ENCODE results near the gene ATP6V0A1. TPM values are rescaled to one million over a fixed set of nuclear protein-coding genes. Genes with fewer than 3 reads are reported as not detected.

Gene ATP6V0A1
- total RNA-seq, 5 donors from 2014 or later (not counting 1 experiment from before 2014, with no cell fraction given), result 11.1 to 18.0 (median 14.9) TPM

DNA sequence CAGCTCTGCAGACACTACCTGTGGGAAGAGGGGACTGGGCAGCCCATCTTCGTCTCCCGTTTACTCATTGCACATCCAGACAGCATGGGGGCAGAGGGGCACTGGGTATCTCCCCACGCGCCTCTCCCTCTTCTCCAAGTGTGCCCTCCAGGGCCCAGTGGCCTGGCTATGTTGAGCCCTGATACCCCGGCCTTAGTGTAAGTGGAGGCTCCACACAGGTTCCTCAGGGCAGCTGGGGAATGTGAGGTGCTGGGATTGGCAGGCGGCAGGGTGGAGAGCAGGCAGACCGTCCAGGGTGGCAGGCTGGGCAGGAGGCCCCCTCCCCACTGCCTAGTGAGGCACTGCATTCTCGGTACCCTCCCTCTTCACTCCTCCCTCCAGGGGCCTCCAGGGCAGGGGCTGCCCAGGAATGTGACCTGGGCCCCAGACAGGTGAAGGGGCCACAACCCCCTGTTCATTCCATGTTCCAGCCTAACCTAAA lies 64.2 kb downstream of the ATP6V0A1 start:
- no peaks in the 10 kb centered on the region for H3K9me3 Mint-ChIP-seq
- no peak overlapping the region for H3K4me3 Mint-ChIP-seq
- no peak for DNase-seq
- H3K27me3 Mint-ChIP-seq, result no peaks in the 10 kb centered on the region
- H3K9me3 ChIP-seq, result no peaks in the 10 kb centered on the region
- H3K4me3 ChIP-seq (ENCODE audit: control insufficient read depth in 1 of 2, extremely low read depth in 1 of 2, low read length in 1 of 2), result no peak overlapping the region
- H3K36me3 Mint-ChIP-seq, result peaks cover 16% of the 10 kb centered on the region
- H3K4me1 Mint-ChIP-seq, result peaks cover 5 to 8% (median 7%) of the 10 kb centered on the region in 3 donors
- no peak overlapping the region for H3K27ac ChIP-seq (ENCODE audit: low read length)
- peaks cover 0 to 23% of the 10 kb centered on the region in 2 experiments for H3K27me3 ChIP-seq (replicated peaks in 1 of 2; ENCODE audit: control insufficient read depth in 2 of 2, extremely low read depth in 1 of 2, insufficient read depth in 2 of 2, low read length in 1 of 2)
- CTCF ChIA-PET, result no interaction called here
- H3K4me1 ChIP-seq (ENCODE audit: control insufficient read depth in 1 of 2, extremely low read depth in 1 of 2, insufficient read depth in 2 of 2, low read length in 2 of 2), result peaks cover 0 to 16% of the 10 kb centered on the region in 2 experiments
- no peak overlapping the region for H3K27ac Mint-ChIP-seq
- 96% methylated on average over 4 of the region's 8 CpGs for WGBS (ENCODE audit: insufficient coverage)
- no peaks in the 10 kb centered on the region for H3K36me3 ChIP-seq (ENCODE audit: control insufficient read depth in 2 of 2, extremely low read depth in 1 of 2, insufficient read depth in 1 of 2, low read length in 1 of 2)
- POLR2A ChIA-PET, result no interaction called here
- no peak for ATAC-seq (replicated peaks in 1 of 4)

GRCh38 chr17:42525221-42525620 lies 66.5 kb downstream of the ATP6V0A1 start:
- ATAC-seq (replicated peaks in 1 of 4), result no peak
- peaks cover 0 to 23% of the 10 kb centered on the region in 2 experiments for H3K27me3 ChIP-seq (replicated peaks in 1 of 2; ENCODE audit: control insufficient read depth in 2 of 2, extremely low read depth in 1 of 2, insufficient read depth in 2 of 2, low read length in 1 of 2)
- DNase-seq, result no peak
- ChIA-PET CTCF (no interaction called here), POLR2A (interaction anchor here in 1 of 2 donors (0.6 kb wide), 1 partner anchor 205 kb away, joined by 9 read pairs; no protein-coding TSS in a partner anchor)
- no peaks in the 10 kb centered on the region for H3K36me3 ChIP-seq (ENCODE audit: control insufficient read depth in 2 of 2, extremely low read depth in 1 of 2, insufficient read depth in 1 of 2, low read length in 1 of 2)
- H3K27me3 Mint-ChIP-seq, result no peaks in the 10 kb centered on the region
- H3K4me3 Mint-ChIP-seq, result no peak overlapping the region
- H3K9me3 ChIP-seq, result no peaks in the 10 kb centered on the region
- no peaks in the 10 kb centered on the region for H3K9me3 Mint-ChIP-seq
- H3K27ac ChIP-seq (ENCODE audit: low read length), result no peak overlapping the region
- H3K4me3 ChIP-seq (ENCODE audit: control insufficient read depth in 1 of 2, extremely low read depth in 1 of 2, low read length in 1 of 2), result no peak overlapping the region
- peaks cover 12 to 32% of the 10 kb centered on the region in 2 experiments for H3K4me1 ChIP-seq (ENCODE audit: control insufficient read depth in 1 of 2, extremely low read depth in 1 of 2, insufficient read depth in 2 of 2, low read length in 2 of 2)
- H3K36me3 Mint-ChIP-seq, result peaks cover 16% of the 10 kb centered on the region
- H3K27ac Mint-ChIP-seq, result no peak overlapping the region
- no CpG with 5 or more reads among the region's 2 CpGs for WGBS (ENCODE audit: insufficient coverage)
- peaks cover 15 to 20% (median 20%) of the 10 kb centered on the region in 3 donors for H3K4me1 Mint-ChIP-seq

DNA sequence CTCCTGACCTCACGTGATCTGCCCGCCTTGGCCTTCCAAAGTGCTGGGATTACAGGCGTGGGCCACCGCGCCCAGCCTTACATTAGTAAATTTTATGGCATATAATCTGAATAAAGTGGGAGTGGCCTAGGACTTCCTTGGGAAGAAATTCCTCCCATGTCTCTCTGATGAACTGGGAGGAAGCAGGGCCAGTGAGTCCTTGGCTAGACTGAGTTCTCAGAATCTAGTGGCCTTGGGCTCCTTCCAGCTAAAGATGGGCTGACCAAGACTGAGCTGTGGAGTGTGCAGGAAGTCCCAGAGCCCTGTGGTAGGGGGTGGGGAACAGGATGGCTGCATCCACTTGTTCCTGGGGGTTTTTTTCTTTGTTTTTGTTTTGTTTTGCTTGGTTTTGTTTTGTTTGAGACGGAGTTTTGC lies 67.4 kb downstream of the ATP6V0A1 start:
- H3K27me3 Mint-ChIP-seq, result no peaks in the 10 kb centered on the region
- no peaks in the 10 kb centered on the region for H3K9me3 ChIP-seq
- POLR2A ChIA-PET, result interaction anchor here in 1 of 2 donors (0.6 kb wide), 1 partner anchor 166 kb away, joined by 5 read pairs; no protein-coding TSS in a partner anchor
- no peak for ATAC-seq (replicated peaks in 1 of 4)
- no peaks in the 10 kb centered on the region for H3K36me3 ChIP-seq (ENCODE audit: control insufficient read depth in 2 of 2, extremely low read depth in 1 of 2, insufficient read depth in 1 of 2, low read length in 1 of 2)
- no peak overlapping the region for H3K4me3 ChIP-seq (ENCODE audit: control insufficient read depth in 1 of 2, extremely low read depth in 1 of 2, low read length in 1 of 2)
- CTCF ChIA-PET, result no interaction called here
- H3K27ac ChIP-seq (ENCODE audit: low read length), result no peak overlapping the region
- H3K27me3 ChIP-seq (replicated peaks in 1 of 2; ENCODE audit: control insufficient read depth in 2 of 2, extremely low read depth in 1 of 2, insufficient read depth in 2 of 2, low read length in 1 of 2), result peaks cover 0 to 21% of the 10 kb centered on the region in 2 experiments
- H3K4me1 ChIP-seq (ENCODE audit: control insufficient read depth in 1 of 2, extremely low read depth in 1 of 2, insufficient read depth in 2 of 2, low read length in 2 of 2), result peaks cover 20 to 40% of the 10 kb centered on the region in 2 experiments
- no peak overlapping the region for H3K4me3 Mint-ChIP-seq
- WGBS (ENCODE audit: insufficient coverage), result 96% methylated on average over 4 of the region's 6 CpGs
- peaks cover 22 to 29% (median 29%) of the 10 kb centered on the region in 3 donors for H3K4me1 Mint-ChIP-seq
- no peak overlapping the region for H3K27ac Mint-ChIP-seq
- H3K36me3 Mint-ChIP-seq, result peaks cover 14% of the 10 kb centered on the region
- no peaks in the 10 kb centered on the region for H3K9me3 Mint-ChIP-seq
- DNase-seq, result no peak

- Histone ChIP-seq H3K9me3 (no peaks in the 10 kb centered on the region), H3K4me1 (ENCODE audit: control insufficient read depth in 1 of 2, extremely low read depth in 1 of 2, insufficient read depth in 2 of 2, low read length in 2 of 2) (peaks cover 24 to 56% of the 10 kb centered on the region in 2 experiments), H3K36me3 (ENCODE audit: control insufficient read depth in 2 of 2, extremely low read depth in 1 of 2, insufficient read depth in 1 of 2, low read length in 1 of 2) (no peaks in the 10 kb centered on the region), H3K27me3 (replicated peaks in 1 of 2; ENCODE audit: control insufficient read depth in 2 of 2, extremely low read depth in 1 of 2, insufficient read depth in 2 of 2, low read length in 1 of 2) (peaks cover 0 to 8% of the 10 kb centered on the region in 2 experiments), H3K27ac (ENCODE audit: low read length) (no peak overlapping the region), H3K4me3 (ENCODE audit: control insufficient read depth in 1 of 2, extremely low read depth in 1 of 2, low read length in 1 of 2) (no peak overlapping the region)
- no CpG with 5 or more reads among the region's 6 CpGs for WGBS (ENCODE audit: insufficient coverage)
- DNase-seq (no peak), ATAC-seq (replicated peaks in 1 of 4) (no peak)
- Mint-ChIP-seq H3K36me3 (no peaks in the 10 kb centered on the region), H3K4me1 (peaks cover 31 to 37% (median 35%) of the 10 kb centered on the region in 3 donors), H3K27ac (no peak overlapping the region), H3K27me3 (no peaks in the 10 kb centered on the region), H3K9me3 (no peaks in the 10 kb centered on the region), H3K4me3 (no peak overlapping the region)
- CTCF ChIA-PET, result interaction anchor here (0.6 to 1.4 kb wide), 10 partner anchors 13 to 215 kb away, joined by 3 to 7 read pairs (median 4); no protein-coding TSS in a partner anchor
- POLR2A ChIA-PET, result no interaction called here
Measured at GRCh38 chr17:42527932-42528331, 69.3 kb downstream of the ATP6V0A1 start.

DNA sequence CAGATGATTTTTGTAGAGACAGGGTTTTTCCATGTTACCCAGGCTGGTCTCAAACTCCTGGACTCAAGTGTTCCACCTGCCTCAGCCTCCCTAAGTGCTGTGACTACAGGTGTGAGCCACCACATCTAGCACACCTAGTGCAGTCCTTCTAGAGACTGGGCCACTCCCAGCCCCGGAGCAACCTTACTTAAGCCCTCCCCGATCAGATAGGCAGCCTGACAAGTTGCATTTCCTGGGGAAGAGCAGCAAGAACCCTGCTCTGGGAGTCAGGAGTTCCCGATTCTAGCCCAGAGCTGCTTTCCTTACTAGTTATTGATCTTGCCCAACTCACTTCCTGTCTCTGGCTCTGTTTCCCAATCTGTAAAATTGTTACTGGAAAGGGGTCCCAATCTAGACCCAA lies 70.4 kb downstream of the ATP6V0A1 start:
- ChIA-PET CTCF (interaction anchor here in 1 of 2 donors (0.7 kb wide), 1 partner anchor 20 kb away, joined by 10 read pairs; no protein-coding TSS in a partner anchor), POLR2A (interaction anchor here in 1 of 2 donors (0.7 kb wide), 1 partner anchor 35 kb away, joined by 8 read pairs; no protein-coding TSS in a partner anchor)
- peak overlapping the region in 1 of 3 donors; percentile 77 for H3K4me3 Mint-ChIP-seq
- Histone ChIP-seq H3K27me3 (replicated peaks in 1 of 2; ENCODE audit: control insufficient read depth in 2 of 2, extremely low read depth in 1 of 2, insufficient read depth in 2 of 2, low read length in 1 of 2) (peaks cover 0 to 5% of the 10 kb centered on the region in 2 experiments), H3K9me3 (no peaks in the 10 kb centered on the region), H3K27ac (ENCODE audit: low read length) (no peak overlapping the region), H3K4me1 (ENCODE audit: control insufficient read depth in 1 of 2, extremely low read depth in 1 of 2, insufficient read depth in 2 of 2, low read length in 2 of 2) (peaks cover 24 to 56% of the 10 kb centered on the region in 2 experiments), H3K4me3 (ENCODE audit: control insufficient read depth in 1 of 2, extremely low read depth in 1 of 2, low read length in 1 of 2) (no peak overlapping the region), H3K36me3 (ENCODE audit: control insufficient read depth in 2 of 2, extremely low read depth in 1 of 2, insufficient read depth in 1 of 2, low read length in 1 of 2) (no peaks in the 10 kb centered on the region)
- no peaks in the 10 kb centered on the region for H3K9me3 Mint-ChIP-seq
- ATAC-seq (replicated peaks in 1 of 4) (no peak), DNase-seq (no peak)
- H3K36me3 Mint-ChIP-seq, result no peaks in the 10 kb centered on the region
- peak overlapping the region; percentile 85 to 93 for H3K27ac Mint-ChIP-seq
- WGBS (ENCODE audit: insufficient coverage), result 35% methylated on average over 2 of the region's 3 CpGs
- no peaks in the 10 kb centered on the region for H3K27me3 Mint-ChIP-seq
- H3K4me1 Mint-ChIP-seq, result peaks cover 35 to 42% (median 36%) of the 10 kb centered on the region in 3 donors

DNA sequence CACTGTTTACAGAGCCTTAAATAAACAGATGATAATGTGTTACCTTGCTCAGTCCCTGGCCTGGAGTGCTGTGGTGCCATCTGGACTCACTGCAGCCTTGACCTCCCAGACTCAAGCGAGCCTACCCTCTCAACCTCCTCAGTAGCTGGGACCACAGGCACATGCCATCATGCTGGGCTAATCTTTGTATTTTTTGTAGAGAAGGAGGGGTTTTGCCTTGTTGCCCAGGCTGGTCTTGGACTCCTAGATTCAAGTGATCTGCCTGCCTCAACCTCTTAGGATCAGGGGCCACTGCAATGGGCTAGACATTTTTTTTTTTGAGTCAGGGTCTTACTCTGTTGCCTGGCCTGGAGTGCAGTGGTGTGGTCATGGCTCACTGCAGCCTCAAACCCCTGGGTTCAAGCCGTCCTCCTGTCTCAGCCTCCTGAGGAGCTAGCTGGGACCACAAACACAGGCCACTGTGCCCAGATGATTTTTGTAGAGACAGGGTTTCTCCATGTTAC lies 72.3 kb downstream of the ATP6V0A1 start:
- peak overlapping the region in 2 of 3 donors; percentile 77 for H3K4me3 Mint-ChIP-seq

More for the DNA sequence above, 72.3 kb downstream of the ATP6V0A1 start:
- H3K4me1 ChIP-seq (ENCODE audit: control insufficient read depth in 1 of 2, extremely low read depth in 1 of 2, insufficient read depth in 2 of 2, low read length in 2 of 2), result peaks cover 24 to 57% of the 10 kb centered on the region in 2 experiments
- no peak for ATAC-seq (replicated peaks in 1 of 4)
- H3K27me3 ChIP-seq (replicated peaks in 1 of 2; ENCODE audit: control insufficient read depth in 2 of 2, extremely low read depth in 1 of 2, insufficient read depth in 2 of 2, low read length in 1 of 2), result peaks cover 0 to 4% of the 10 kb centered on the region in 2 experiments
- POLR2A ChIA-PET, result no interaction called here
- Mint-ChIP-seq H3K27me3 (no peaks in the 10 kb centered on the region), H3K4me1 (peaks cover 41 to 46% (median 42%) of the 10 kb centered on the region in 3 donors), H3K36me3 (no peaks in the 10 kb centered on the region), H3K27ac (peak overlapping the region; percentile 76 to 93), H3K9me3 (no peaks in the 10 kb centered on the region)
- DNase-seq, result no peak
- H3K27ac ChIP-seq (ENCODE audit: low read length), result peak overlapping the region; percentile 62
- no peaks in the 10 kb centered on the region for H3K9me3 ChIP-seq
- CTCF ChIA-PET, result interaction anchor here (0.7 to 1.5 kb wide), 2 partner anchors 11 to 128 kb away, joined by 3 to 4 read pairs; no protein-coding TSS in a partner anchor
- 100% methylated on average over 1 of the region's 2 CpGs for WGBS (ENCODE audit: insufficient coverage)
- no peaks in the 10 kb centered on the region for H3K36me3 ChIP-seq (ENCODE audit: control insufficient read depth in 2 of 2, extremely low read depth in 1 of 2, insufficient read depth in 1 of 2, low read length in 1 of 2)
- H3K4me3 ChIP-seq (ENCODE audit: control insufficient read depth in 1 of 2, extremely low read depth in 1 of 2, low read length in 1 of 2), result no peak overlapping the region

Measured in T-cell (primary cell).